Astrocyte (in vitro differentiated cells and primary cell): ENCODE data around the gene PDE9A. TPM values are rescaled to one million over a fixed set of nuclear protein-coding genes. Genes with fewer than 3 reads are reported as not detected.

Experiments used
- DNase-seq: peaks from one replicate; pipeline ENCODE4 v3.0.0-alpha.2; 2010; ENCODE audit warnings: low read depth
- FAIRE-seq: peaks from 2 replicates; lab custom pipeline; 2011; peaks lifted over from hg19 to GRCh38; lab: Jason Lieb, UNC
- H2AFZ ChIP-seq: 2 replicates; pipeline ENCODE4 v1.6.0; 2012; ENCODE audit warnings: low read depth, low read length, inconsistent platforms
- H3K27ac ChIP-seq: 2 replicates; pipeline ENCODE4 v1.5.1; 2011; ENCODE audit warnings: low read depth, low read length, inconsistent platforms
- H3K27me3 ChIP-seq: 2 replicates; pipeline ENCODE4 v1.6.0; 2011; ENCODE audit warnings: low read length, inconsistent platforms; ENCODE audit not compliant: insufficient read depth
- H3K36me3 ChIP-seq: 2 replicates; pipeline ENCODE4 v1.5.1; 2011; ENCODE audit warnings: low read length, inconsistent platforms; ENCODE audit not compliant: insufficient read depth
- H3K4me1 ChIP-seq: 2 replicates; pipeline ENCODE4 v1.5.1; 2011; ENCODE audit warnings: low read length, inconsistent platforms; ENCODE audit not compliant: insufficient read depth
- H3K4me2 ChIP-seq: 2 replicates; pipeline ENCODE4 v1.6.0; 2012; ENCODE audit warnings: low read length, inconsistent platforms
- H3K4me3 ChIP-seq: 2 replicates; pipeline ENCODE4 v1.5.1; 2011; ENCODE audit warnings: low read depth, mild to moderate bottlenecking, low read length, inconsistent platforms; ENCODE audit not compliant: insufficient read depth
- H3K79me2 ChIP-seq: 2 replicates; pipeline ENCODE4 v1.6.0; 2012; ENCODE audit warnings: mild to moderate bottlenecking, low read length, inconsistent platforms; ENCODE audit not compliant: insufficient read depth
- H3K9ac ChIP-seq: 2 replicates; pipeline ENCODE4 v1.6.0; 2012; ENCODE audit warnings: mild to moderate bottlenecking, low read length, inconsistent platforms
- H3K9me3 ChIP-seq: 2 replicates; pipeline ENCODE4 v1.5.1; 2012; ENCODE audit warnings: low read depth, mild to moderate bottlenecking, low read length, inconsistent platforms; ENCODE audit not compliant: insufficient read depth
- H4K20me1 ChIP-seq: 2 replicates; pipeline ENCODE4 v1.6.0; 2012; ENCODE audit warnings: low read length, inconsistent platforms; ENCODE audit not compliant: insufficient read depth
- H3K27ac Mint-ChIP-seq: one replicate; pipeline ENCODE4 v1.8.0; 2021; ENCODE audit warnings: mild to moderate bottlenecking, mixed read lengths; ENCODE audit not compliant: unreplicated experiment
- H3K27me3 Mint-ChIP-seq: one replicate; pipeline ENCODE4 v1.8.0; 2021; ENCODE audit warnings: low read depth, mixed read lengths; ENCODE audit not compliant: unreplicated experiment
- H3K36me3 Mint-ChIP-seq: one replicate; pipeline ENCODE4 v1.8.0; 2021; ENCODE audit warnings: low read depth, mixed read lengths; ENCODE audit not compliant: unreplicated experiment
- H3K4me1 Mint-ChIP-seq: one replicate; pipeline ENCODE4 v1.8.0; 2021; ENCODE audit warnings: low read depth, mixed read lengths; ENCODE audit not compliant: unreplicated experiment
- H3K4me3 Mint-ChIP-seq: one replicate; pipeline ENCODE4 v1.8.0; 2021; ENCODE audit warnings: mild to moderate bottlenecking, moderate library complexity, mixed read lengths; ENCODE audit not compliant: unreplicated experiment
- H3K9me3 Mint-ChIP-seq: one replicate; pipeline ENCODE4 v1.8.0; 2021; ENCODE audit warnings: mild to moderate bottlenecking, mixed read lengths; ENCODE audit not compliant: unreplicated experiment
- EZH2 ChIP-seq: IDR thresholded peaks from 2 replicates; pipeline ENCODE4 v1.6.1; 2012; ENCODE audit warnings: mild to moderate bottlenecking, low read length, inconsistent platforms; ENCODE audit not compliant: insufficient read depth
- total RNA-seq: library from RNA; stranded (reverse); gene quantifications from 2 replicates; pipeline ENCODE4 v1.2.1, GENCODE V29; 2021
- TF ChIP-seq, protein P1 (sequence below): IDR thresholded peaks from 2 replicates; pipeline ENCODE4 v1.5.1; 2011; ENCODE audit warnings: low read depth, mild to moderate bottlenecking, inconsistent platforms, low read length, moderate library complexity; ENCODE audit not compliant: insufficient read depth

Gene PDE9A
- total RNA-seq, 1 donor from 2014 or later: 7.8 TPM

DNA sequence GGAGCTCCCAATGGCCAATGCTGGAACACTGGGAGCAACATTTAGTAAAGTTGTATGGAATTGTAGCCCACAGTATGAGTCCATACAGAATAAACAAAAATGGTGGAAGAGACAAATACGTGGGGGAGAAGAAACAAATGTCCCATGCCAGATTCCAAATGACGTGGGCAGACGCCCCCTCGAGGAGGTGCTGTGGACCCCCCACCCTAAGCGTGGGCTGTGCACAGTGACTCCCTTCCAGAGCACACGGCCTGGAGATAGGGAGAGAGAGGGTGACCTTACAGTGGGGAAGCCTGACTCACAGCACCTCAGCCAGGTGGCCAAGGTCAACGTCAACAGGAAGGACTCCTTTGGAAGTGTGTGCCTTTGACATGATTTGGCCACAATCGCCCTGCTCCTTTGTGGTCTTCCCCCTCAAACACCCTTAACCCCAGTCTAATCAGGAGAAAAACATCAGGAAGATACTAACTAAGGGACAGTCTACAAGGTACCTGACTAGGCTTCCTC is 13.7 kb upstream of the PDE9A start:
- Histone ChIP-seq H3K79me2 (no peaks in the 10 kb centered on the region), H3K4me3 (no peak overlapping the region), H3K9ac (no peak overlapping the region), H2AFZ (no peak overlapping the region), H3K36me3 (no peaks in the 10 kb centered on the region), H3K4me2 (no peak overlapping the region), H3K4me1 (peaks cover 5% of the 10 kb centered on the region), H3K9me3 (no peaks in the 10 kb centered on the region), H3K27ac (no peak overlapping the region), H3K27me3 (peaks cover 21% of the 10 kb centered on the region), H4K20me1 (no peaks in the 10 kb centered on the region)
- TF ChIP-seq, protein P1, sequence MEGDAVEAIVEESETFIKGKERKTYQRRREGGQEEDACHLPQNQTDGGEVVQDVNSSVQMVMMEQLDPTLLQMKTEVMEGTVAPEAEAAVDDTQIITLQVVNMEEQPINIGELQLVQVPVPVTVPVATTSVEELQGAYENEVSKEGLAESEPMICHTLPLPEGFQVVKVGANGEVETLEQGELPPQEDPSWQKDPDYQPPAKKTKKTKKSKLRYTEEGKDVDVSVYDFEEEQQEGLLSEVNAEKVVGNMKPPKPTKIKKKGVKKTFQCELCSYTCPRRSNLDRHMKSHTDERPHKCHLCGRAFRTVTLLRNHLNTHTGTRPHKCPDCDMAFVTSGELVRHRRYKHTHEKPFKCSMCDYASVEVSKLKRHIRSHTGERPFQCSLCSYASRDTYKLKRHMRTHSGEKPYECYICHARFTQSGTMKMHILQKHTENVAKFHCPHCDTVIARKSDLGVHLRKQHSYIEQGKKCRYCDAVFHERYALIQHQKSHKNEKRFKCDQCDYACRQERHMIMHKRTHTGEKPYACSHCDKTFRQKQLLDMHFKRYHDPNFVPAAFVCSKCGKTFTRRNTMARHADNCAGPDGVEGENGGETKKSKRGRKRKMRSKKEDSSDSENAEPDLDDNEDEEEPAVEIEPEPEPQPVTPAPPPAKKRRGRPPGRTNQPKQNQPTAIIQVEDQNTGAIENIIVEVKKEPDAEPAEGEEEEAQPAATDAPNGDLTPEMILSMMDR: no peak
- TF ChIP-seq EZH2: no peak
- Mint-ChIP-seq H3K27ac (no peak overlapping the region), H3K4me1 (peaks cover 15% of the 10 kb centered on the region), H3K9me3 (no peaks in the 10 kb centered on the region), H3K36me3 (no peaks in the 10 kb centered on the region), H3K4me3 (no peak overlapping the region), H3K27me3 (peaks cover 18% of the 10 kb centered on the region)
- no peak for FAIRE-seq
- no peak for DNase-seq

GRCh38 chr21:42640486-42640885 is 12.9 kb upstream of the PDE9A start:
- no peak for TF ChIP-seq EZH2
- TF ChIP-seq, protein P1: no peak
- H3K4me1 Mint-ChIP-seq: peaks cover 15% of the 10 kb centered on the region
- Histone ChIP-seq H3K9ac (no peak overlapping the region), H2AFZ (no peak overlapping the region), H3K4me1 (peaks cover 5% of the 10 kb centered on the region), H3K27ac (no peak overlapping the region), H3K4me2 (no peak overlapping the region), H3K36me3 (no peaks in the 10 kb centered on the region), H3K9me3 (no peaks in the 10 kb centered on the region), H4K20me1 (no peaks in the 10 kb centered on the region), H3K4me3 (no peak overlapping the region), H3K79me2 (no peaks in the 10 kb centered on the region), H3K27me3 (peaks cover 21% of the 10 kb centered on the region)
- no peaks in the 10 kb centered on the region for H3K9me3 Mint-ChIP-seq
- H3K27ac Mint-ChIP-seq: no peak overlapping the region
- H3K27me3 Mint-ChIP-seq: peaks cover 18% of the 10 kb centered on the region
- no peaks in the 10 kb centered on the region for H3K36me3 Mint-ChIP-seq
- DNase-seq: no peak
- no peak overlapping the region for H3K4me3 Mint-ChIP-seq
- no peak for FAIRE-seq
